Central memory CD8-positive, alpha-beta T cell (primary cell): ENCODE data around the gene CSGALNACT2.

Experiments
- ATAC-seq: fragments of 150-1000 bp; cut with Tn5 transposase; replicated peaks from 2 replicates; pipeline ENCODE4 v1.10.0; 2022; ENCODE audit warnings: mild to moderate bottlenecking, moderate FRiP score, moderate number of reproducible peaks; ENCODE audit not compliant: poor library complexity, severe bottlenecking; ENCODE audit errors: extremely low read depth
- DNase-seq, 2 donors: peaks; one replicate each; pipeline ENCODE4 v3.0.0; 2021; ENCODE audit warnings: low spot score in 2 of 2
- H3K27ac Mint-ChIP-seq: one replicate; pipeline ENCODE4 v1.8.0; 2022; ENCODE audit warnings: low read depth, mild to moderate bottlenecking, moderate library complexity, mixed read lengths
- H3K27me3 Mint-ChIP-seq: one replicate; pipeline ENCODE4 v1.8.0; 2022; ENCODE audit warnings: mixed read lengths
- H3K36me3 Mint-ChIP-seq: one replicate; pipeline ENCODE4 v1.8.0; 2022; ENCODE audit warnings: mild to moderate bottlenecking, moderate library complexity, mixed read lengths; ENCODE audit not compliant: insufficient read depth
- H3K4me1 Mint-ChIP-seq: one replicate; pipeline ENCODE4 v1.8.0; 2022; ENCODE audit warnings: mixed read lengths
- H3K4me3 Mint-ChIP-seq: one replicate; pipeline ENCODE4 v1.8.0; 2022; ENCODE audit warnings: mild to moderate bottlenecking, moderate library complexity, mixed read lengths
- H3K9me3 Mint-ChIP-seq: one replicate; pipeline ENCODE4 v1.8.0; 2022; ENCODE audit warnings: mixed read lengths

CSGALNACT2 gene

DNA sequence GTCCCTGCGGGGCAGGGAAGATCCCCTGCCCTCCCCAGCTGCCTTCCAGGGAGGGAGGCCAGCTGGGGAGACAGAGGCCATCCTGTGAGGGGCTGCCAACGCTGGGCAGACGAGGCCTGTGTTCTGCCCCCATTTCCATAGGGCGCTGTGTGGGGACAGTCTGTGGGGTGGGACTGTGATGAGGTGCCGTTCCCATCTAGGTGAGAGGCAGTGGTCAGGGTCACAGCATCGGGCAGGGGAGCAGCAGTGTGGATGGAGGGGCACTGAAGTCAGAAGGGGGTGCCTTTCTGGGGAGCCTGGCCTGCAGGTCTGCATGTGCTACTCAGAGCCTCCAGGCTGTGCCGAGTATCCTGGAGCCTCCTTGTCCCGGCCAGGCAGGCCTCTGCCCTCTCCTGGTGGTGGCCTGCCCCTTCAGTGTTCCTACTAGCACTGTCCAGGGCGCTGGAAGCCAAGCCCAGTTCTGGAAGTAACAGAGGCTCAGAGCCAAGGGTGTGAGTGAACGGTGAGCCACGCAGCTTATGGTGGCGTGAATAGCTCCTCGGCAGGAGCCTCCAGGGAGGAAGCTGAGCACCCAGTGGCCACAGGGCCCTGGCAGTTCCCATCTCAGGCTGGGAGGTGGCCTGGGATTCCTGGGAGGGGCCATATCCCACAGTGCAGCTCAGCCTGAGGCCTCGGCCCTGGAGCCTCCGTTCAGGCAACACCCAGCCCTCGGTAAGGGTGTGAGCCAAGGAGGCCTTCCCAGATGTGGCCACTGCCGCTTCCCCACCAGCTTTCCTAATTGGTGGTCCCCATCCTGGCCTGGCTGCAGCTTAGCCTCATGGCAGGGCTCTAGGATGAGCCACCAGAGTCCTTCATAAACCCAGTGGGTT is 23.3 kb upstream of the CSGALNACT2 start:
- no peaks in the 10 kb centered on the region for H3K27me3 Mint-ChIP-seq
- no peak overlapping the region for H3K4me3 Mint-ChIP-seq
- H3K36me3 Mint-ChIP-seq = no peaks in the 10 kb centered on the region
- H3K27ac Mint-ChIP-seq = no peak overlapping the region
- ATAC-seq (no peak), DNase-seq (no peak)
- no peaks in the 10 kb centered on the region for H3K9me3 Mint-ChIP-seq
- H3K4me1 Mint-ChIP-seq = peaks cover under 1% of the 10 kb centered on the region

DNA sequence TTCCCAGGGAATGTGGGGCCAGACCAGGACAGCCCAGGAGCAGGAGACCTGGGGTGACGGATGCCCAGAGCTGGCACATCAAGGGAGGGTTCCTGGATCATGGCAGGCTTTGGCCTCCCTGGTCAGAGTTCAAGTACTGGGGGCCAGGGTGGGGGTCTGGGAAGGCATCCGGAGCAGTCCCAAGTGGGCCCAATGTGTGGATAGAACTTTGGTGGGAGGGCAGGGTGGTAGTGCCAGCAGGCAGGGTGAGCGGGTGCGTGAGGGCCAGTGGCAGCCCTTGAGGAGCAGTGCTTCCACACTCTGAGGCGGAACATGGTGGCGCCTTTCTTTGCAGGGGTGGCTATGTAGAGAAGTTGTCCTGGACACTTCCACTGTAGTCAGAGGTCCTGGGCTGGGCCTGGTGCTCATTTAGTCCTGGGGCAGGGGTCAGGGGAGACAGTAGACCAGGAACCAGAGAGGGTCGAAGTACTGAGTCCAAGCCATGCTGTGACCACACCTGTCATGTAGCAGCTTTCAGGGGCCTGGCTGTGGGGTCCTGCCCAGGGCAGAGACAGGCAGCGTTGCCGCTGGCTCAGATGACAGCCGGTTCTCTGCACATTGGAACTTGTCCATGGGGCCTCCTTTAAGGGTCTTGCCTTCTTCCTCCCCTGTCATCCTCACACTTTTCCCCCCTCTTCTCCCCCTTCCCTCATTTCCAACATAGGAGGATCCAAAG is 22.2 kb upstream of the CSGALNACT2 start:
- Mint-ChIP-seq H3K4me3 (no peak overlapping the region), H3K27me3 (no peaks in the 10 kb centered on the region), H3K9me3 (no peaks in the 10 kb centered on the region), H3K4me1 (peaks cover 11% of the 10 kb centered on the region), H3K36me3 (no peaks in the 10 kb centered on the region), H3K27ac (no peak overlapping the region)
- DNase-seq (no peak), ATAC-seq (no peak)

DNA sequence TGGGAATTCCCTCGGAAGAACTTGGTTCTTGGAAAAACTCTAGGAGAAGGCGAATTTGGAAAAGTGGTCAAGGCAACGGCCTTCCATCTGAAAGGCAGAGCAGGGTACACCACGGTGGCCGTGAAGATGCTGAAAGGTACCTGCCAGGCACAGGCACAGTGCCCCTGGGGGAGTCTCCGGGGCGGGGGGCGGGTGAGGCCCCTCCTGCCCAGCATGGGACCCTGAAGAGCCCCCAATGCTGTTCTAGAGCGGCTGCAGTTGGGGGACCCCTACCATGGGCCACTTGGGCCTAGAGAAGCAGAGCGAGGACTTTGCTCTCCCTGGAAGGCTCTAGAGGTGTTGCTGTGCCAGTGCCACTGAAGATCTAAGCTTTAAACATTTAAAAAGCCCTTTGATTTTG is 21.6 kb upstream of the CSGALNACT2 start:
- Mint-ChIP-seq H3K36me3 (no peaks in the 10 kb centered on the region), H3K9me3 (no peaks in the 10 kb centered on the region)

DNA sequence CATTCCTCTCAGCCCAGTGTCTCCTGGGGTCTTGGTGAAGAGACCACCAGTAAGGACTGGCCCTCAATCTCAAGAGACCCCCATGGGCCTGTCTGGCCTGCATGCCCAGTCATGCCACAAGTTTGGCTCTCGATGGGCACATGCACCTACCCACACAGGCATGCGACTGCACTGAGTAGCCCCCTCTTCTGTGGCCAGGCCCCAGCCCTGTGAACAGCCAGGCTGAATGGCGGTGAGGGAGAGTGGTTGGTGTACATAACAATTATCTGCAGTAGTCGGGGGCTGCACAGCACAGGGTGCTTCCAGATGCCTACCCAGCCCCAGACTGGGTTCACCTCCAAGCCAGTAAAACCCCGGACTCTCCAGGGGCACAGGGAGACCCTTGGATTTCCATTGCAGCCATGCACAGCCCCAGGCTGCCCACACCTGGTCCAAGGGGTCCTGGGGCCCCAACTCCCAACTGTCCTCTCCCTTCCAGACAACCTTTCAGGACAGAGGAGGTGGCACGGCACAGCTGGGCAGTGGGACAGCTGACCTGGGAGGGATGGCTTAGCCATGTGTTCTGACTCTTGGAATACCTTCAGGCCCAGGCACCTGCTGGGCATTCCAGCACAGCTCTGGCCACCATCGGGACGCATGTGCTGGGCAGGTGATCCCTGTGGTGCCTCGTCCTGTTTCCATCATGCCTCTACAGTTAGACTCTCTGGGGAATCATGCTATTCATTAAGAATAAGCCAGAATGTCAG is 21.0 kb upstream of the CSGALNACT2 start:
- Mint-ChIP-seq H3K27me3 (no peaks in the 10 kb centered on the region), H3K4me3 (no peak overlapping the region), H3K36me3 (no peaks in the 10 kb centered on the region), H3K4me1 (peaks cover 22% of the 10 kb centered on the region), H3K27ac (no peak overlapping the region), H3K9me3 (no peaks in the 10 kb centered on the region)
- ATAC-seq (no peak), DNase-seq (no peak)

More for the DNA sequence above, 21.6 kb upstream of the CSGALNACT2 start:
- Mint-ChIP-seq H3K4me3 (no peak overlapping the region), H3K4me1 (peaks cover 16% of the 10 kb centered on the region), H3K27ac (no peak overlapping the region), H3K27me3 (no peaks in the 10 kb centered on the region)
- DNase-seq = no peak
- no peak for ATAC-seq

DNA sequence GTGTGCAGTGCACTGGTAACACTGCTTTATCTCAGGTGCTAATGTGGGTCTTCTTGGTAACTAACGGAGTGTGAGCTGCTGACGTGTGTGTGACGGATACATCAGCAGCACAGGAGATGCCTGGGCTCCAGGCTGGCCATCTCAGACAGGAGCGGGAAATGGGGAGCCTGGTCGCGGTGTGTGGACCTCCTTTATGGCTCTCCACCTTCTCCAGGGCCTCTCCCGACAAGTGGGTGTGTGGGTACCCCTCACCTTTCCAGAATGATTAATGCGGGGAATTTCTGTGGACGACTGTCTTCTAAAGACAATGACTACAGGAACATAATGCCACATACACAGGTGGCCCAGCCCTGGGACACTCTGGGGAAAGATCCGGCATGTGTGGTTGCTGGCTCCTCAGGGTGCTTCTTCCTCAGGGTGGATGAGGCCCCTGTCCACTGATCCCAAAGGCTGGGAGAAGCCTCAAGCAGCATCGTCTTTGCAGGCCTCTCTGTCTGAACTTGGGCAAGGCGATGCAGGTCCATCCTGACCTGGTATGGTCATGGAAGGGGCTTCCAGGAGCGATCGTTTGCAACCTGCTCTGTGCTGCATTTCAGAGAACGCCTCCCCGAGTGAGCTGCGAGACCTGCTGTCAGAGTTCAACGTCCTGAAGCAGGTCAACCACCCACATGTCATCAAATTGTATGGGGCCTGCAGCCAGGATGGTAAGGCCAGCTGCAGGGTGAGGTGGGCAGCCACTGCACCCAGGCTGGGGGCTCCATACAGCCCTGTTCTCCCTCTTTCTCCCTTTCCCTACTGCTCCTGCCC is 20.3 kb upstream of the CSGALNACT2 start:
- DNase-seq = no peak
- H3K4me1 Mint-ChIP-seq = peaks cover 22% of the 10 kb centered on the region
- no peaks in the 10 kb centered on the region for H3K27me3 Mint-ChIP-seq
- H3K4me3 Mint-ChIP-seq = no peak overlapping the region
- H3K27ac Mint-ChIP-seq = no peak overlapping the region
- H3K9me3 Mint-ChIP-seq = no peaks in the 10 kb centered on the region
- no peak for ATAC-seq
- no peaks in the 10 kb centered on the region for H3K36me3 Mint-ChIP-seq

DNA sequence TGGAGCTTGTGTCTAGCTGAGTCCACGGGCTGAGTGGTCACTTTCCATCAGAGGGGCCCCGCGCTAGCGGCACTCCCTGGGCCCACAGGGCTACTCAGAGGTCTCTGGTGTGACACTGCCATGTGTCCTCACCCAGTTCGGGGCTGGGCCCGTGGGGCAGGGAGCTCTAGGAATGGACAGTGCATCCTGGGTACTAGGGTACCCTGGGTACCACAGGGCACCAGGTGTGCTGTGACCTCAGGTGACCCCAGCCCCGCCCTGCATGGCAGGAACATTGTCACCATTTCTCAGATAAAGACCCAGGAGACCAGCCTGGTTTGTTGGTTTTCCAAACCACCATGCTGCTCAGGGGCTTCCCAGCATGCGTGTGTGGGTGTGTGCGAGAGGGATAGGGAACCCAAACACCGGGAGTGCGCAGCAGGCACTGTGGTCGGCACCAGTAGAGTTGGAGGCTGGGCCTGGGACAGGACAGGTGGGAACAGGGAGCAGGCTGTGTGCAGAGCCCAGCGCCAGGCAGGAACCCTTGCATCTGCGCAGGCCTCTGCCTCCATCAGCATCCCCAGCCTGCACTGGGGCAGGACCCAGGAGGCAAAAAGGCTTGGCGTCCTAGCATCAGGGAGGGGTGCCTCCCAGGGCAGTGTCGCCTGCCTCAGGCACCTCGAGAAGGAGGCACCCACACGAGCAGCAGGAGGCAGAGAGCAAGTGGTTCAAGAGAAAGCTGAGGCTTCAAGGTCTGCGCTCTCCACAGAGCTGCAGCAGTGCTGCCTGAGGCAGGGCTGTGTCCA is 19.4 kb upstream of the CSGALNACT2 start:
- H3K27ac Mint-ChIP-seq = no peak overlapping the region
- DNase-seq (no peak), ATAC-seq (no peak)
- no peaks in the 10 kb centered on the region for H3K9me3 Mint-ChIP-seq
- H3K4me1 Mint-ChIP-seq = peaks cover 22% of the 10 kb centered on the region
- no peaks in the 10 kb centered on the region for H3K27me3 Mint-ChIP-seq
- no peak overlapping the region for H3K4me3 Mint-ChIP-seq
- no peaks in the 10 kb centered on the region for H3K36me3 Mint-ChIP-seq

DNA sequence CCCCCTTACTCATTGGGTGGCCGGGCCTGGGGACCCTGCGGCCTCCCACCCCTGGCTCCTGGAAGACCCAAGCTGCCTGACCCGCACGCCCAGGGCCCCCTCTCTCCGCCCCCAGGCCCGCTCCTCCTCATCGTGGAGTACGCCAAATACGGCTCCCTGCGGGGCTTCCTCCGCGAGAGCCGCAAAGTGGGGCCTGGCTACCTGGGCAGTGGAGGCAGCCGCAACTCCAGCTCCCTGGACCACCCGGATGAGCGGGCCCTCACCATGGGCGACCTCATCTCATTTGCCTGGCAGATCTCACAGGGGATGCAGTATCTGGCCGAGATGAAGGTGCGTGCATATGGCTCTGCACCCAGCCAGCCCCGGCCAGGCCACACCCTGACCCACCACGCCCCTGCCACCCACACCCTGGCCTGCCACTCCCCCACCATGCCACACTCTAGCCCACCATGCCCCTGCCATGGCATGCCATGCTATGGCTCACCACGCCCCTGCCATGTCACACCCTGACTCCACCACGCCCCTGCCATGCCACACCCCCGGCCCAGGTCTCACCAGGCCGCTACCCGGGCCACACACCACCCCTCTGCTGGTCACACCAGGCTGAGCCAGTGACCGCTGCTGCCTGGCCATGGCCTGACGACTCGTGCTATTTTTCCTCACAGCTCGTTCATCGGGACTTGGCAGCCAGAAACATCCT is 18.7 kb upstream of the CSGALNACT2 start:
- Mint-ChIP-seq H3K4me3 (no peak overlapping the region), H3K9me3 (no peaks in the 10 kb centered on the region)

DNA sequence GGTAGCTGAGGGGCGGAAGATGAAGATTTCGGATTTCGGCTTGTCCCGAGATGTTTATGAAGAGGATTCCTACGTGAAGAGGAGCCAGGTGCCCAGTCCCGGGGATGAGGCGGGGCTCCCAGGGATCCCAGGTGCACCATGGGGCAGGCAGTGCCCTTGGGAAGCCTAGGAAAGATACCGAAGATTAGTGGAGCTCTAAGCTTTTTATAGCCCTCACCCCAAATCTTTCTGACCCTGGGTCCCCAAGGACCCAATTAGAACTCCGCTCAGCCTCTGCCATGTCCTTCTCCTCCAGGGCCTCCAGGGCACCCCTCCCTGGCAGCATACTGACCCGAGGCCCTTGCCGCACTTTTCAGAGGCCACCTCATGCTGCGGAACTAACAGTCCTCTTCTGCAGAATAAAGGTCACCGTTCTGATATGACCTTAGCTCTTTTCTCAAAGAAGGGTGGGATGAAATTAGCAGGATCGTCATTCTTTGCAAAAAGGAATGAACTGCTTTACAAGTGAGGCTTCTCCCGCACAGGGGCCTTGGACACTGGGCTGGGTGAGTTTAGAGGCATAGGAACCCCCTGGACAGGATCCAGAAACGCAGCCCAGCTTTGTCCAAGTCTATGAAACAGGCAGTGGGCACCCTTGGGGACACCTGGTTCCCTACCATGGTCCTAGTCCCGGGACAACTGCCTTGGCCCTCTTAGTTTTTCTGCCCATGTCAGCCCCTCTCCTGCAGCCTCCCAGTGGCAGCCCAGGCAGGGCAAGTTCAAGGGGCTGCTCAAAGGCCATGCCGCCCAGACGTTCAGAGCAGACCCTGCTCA is 17.9 kb upstream of the CSGALNACT2 start:
- peaks cover 22% of the 10 kb centered on the region for H3K4me1 Mint-ChIP-seq
- ATAC-seq = no peak
- H3K27ac Mint-ChIP-seq = peak overlapping the region; percentile 76
- H3K36me3 Mint-ChIP-seq = no peaks in the 10 kb centered on the region
- no peaks in the 10 kb centered on the region for H3K9me3 Mint-ChIP-seq
- no peaks in the 10 kb centered on the region for H3K27me3 Mint-ChIP-seq
- peak overlapping the region; percentile 29 for H3K4me3 Mint-ChIP-seq
- DNase-seq = no peak

More for the DNA sequence above, 18.7 kb upstream of the CSGALNACT2 start:
- no peak for ATAC-seq
- Mint-ChIP-seq H3K4me1 (peaks cover 22% of the 10 kb centered on the region), H3K27me3 (no peaks in the 10 kb centered on the region), H3K27ac (no peak overlapping the region), H3K36me3 (no peaks in the 10 kb centered on the region)
- no peak for DNase-seq

DNA sequence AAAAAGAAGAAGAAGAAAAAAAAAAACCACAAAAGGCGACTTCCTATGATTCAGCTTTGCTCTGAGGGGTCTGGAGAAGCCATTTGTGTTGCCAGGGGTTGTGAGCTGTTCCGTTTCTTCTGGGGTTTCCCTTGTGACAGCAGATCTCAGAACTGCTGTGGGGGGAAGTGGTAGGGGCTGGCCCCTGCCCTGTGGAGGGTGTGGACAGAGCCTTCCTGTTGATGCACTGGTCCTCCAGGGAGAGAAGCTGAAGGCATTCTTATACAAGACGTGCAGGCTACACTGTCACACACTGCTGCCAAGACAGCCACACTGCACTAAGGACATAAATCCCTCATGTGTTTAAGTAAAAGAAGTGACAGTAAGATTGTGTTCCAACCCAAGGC is 17.3 kb upstream of the CSGALNACT2 start:
- peak overlapping the region; percentile 29 for H3K4me3 Mint-ChIP-seq
- peaks cover 22% of the 10 kb centered on the region for H3K4me1 Mint-ChIP-seq
- H3K36me3 Mint-ChIP-seq = no peaks in the 10 kb centered on the region
- DNase-seq (peak in 1 of 2 donors; percentile 28), ATAC-seq (peak; percentile 93)
- H3K9me3 Mint-ChIP-seq = no peaks in the 10 kb centered on the region
- no peaks in the 10 kb centered on the region for H3K27me3 Mint-ChIP-seq
- H3K27ac Mint-ChIP-seq = peak overlapping the region; percentile 76

DNA sequence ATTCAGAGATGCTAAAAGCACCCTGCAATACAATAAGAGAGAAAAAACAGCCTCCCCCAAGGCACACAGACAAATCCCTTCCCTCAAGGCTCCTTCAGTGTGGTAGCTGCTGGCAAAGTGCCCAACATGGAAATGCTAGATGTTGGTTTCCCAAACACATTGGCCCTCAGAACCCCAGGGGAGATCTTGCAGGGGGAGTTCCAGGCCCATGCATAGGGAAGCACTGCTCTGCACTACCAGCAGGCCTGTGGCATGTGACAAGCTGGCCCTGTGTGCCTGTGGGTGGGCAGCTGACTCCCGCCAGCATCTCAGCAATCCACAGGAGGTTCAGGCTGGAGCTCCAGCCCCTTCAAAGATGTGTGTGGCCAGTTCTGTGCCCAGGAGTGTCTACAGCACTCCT is 16.8 kb upstream of the CSGALNACT2 start:
- no peak for DNase-seq
- H3K4me3 Mint-ChIP-seq = peak overlapping the region; percentile 29
- no peaks in the 10 kb centered on the region for H3K27me3 Mint-ChIP-seq
- no peak for ATAC-seq
- no peaks in the 10 kb centered on the region for H3K9me3 Mint-ChIP-seq
- peaks cover 23% of the 10 kb centered on the region for H3K4me1 Mint-ChIP-seq
- no peaks in the 10 kb centered on the region for H3K36me3 Mint-ChIP-seq
- H3K27ac Mint-ChIP-seq = peak overlapping the region; percentile 76
